K562 (cell line): ENCODE measurements around the gene LRRC71. TPM values are rescaled to one million over a fixed set of nuclear protein-coding genes. Genes with fewer than 3 reads are reported as not detected.

Experiments
- ATAC-seq: fragments of 200-7000 bp; cut with Tn5 transposase; 3 replicates; pipeline ENCODE4 v1.9.1; 2020; ENCODE audit warnings: moderate library complexity
- BruUV-seq: library from RNA; stranded (reverse); fragments of 400-500 nt; replicated peaks from 2 replicates; lab custom pipeline; 2021; lab: Mats Ljungman, UMichigan
- CTCF ChIA-PET: fragments of 300-600 bp; formaldehyde crosslinking; extraction: SDS; loops from one replicate; lab custom pipeline; 2021; ENCODE audit warnings: low intra/inter-chr PET ratio; lab: Yijun Ruan, JAX
- POLR2A ChIA-PET: fragments of 300-600, 350-650 bp; sonication (Branson Sonifier 250); formaldehyde crosslinking; extraction: SDS; loops from one replicate; lab custom pipeline; 2021; ENCODE audit warnings: antibody characterized with exemption, inconsistent platforms; lab: Yijun Ruan, JAX
- DNase-seq, 4 experiments: peaks; one replicate each; pipeline versions ENCODE4 v3.0.0 to v3.0.0-alpha.2; 2011 to 2018; ENCODE audit warnings: low spot score in 3 of 4, mixed read lengths in 3 of 4; ENCODE audit errors: extremely low read depth in 1 of 4
- FAIRE-seq: peaks from 2 replicates; lab custom pipeline; 2011; peaks lifted over from hg19 to GRCh38; lab: Jason Lieb, UNC
- H2AFZ ChIP-seq: 2 replicates; pipeline ENCODE4 v1.6.0; 2011; ENCODE audit warnings: low read depth, low read length, control low read depth, inconsistent platforms
- H3K27ac ChIP-seq: fragments of 200-600 bp; 3 replicates; pipeline ENCODE4 v1.8.0; 2011; ENCODE audit warnings: low read depth, mild to moderate bottlenecking, control low read depth, inconsistent platforms, low read length, moderate library complexity, mixed read lengths; ENCODE audit errors: extremely low read depth
- H3K27me3 ChIP-seq, 2 experiments: fragments of 300-600 bp in 1 of 2; 2 replicates in 1 of 2; 3 replicates in 1 of 2; pipeline versions ENCODE4 v1.6.0 to v1.8.0; 2011; ENCODE audit warnings: inconsistent platforms in 2 of 2, low read length in 2 of 2, mild to moderate bottlenecking in 1 of 2, mixed read lengths in 1 of 2, moderate library complexity in 1 of 2; ENCODE audit not compliant: control insufficient read depth in 2 of 2, insufficient read depth in 2 of 2
- H3K36me3 ChIP-seq: fragments of 300-600 bp; 3 replicates; pipeline ENCODE4 v1.8.0; 2011; ENCODE audit warnings: mild to moderate bottlenecking, low read length, inconsistent platforms; ENCODE audit not compliant: control insufficient read depth, insufficient read depth
- H3K4me1 ChIP-seq, 2 experiments: fragments of 200-600 bp in 1 of 2; replicated peaks in 1 of 2; 2 replicates in 1 of 2; 3 replicates in 1 of 2; pipeline versions ENCODE4 v1.5.1 to v1.8.0; 2011; ENCODE audit warnings: inconsistent platforms in 2 of 2, low read length in 2 of 2, mild to moderate bottlenecking in 1 of 2, mixed read lengths in 1 of 2, moderate library complexity in 1 of 2; ENCODE audit not compliant: control insufficient read depth in 2 of 2, insufficient read depth in 2 of 2
- H3K4me2 ChIP-seq: 2 replicates; pipeline ENCODE4 v1.6.1; 2011; ENCODE audit warnings: low read length, control low read depth, inconsistent platforms, mixed read lengths; ENCODE audit not compliant: insufficient read depth
- H3K4me3 ChIP-seq: fragments of 200-600 bp; sonication (generic), shearing (Covaris generic); 2 replicates; pipeline ENCODE4 v1.5.1; 2016; ENCODE audit warnings: control low read depth, inconsistent platforms
- H3K79me2 ChIP-seq: fragments of 200-600 bp; 3 replicates; pipeline ENCODE4 v1.8.0; 2011; ENCODE audit warnings: low read length, inconsistent platforms; ENCODE audit not compliant: control insufficient read depth, insufficient read depth
- H3K9ac ChIP-seq, 2 experiments: 2 replicates each; pipeline versions ENCODE4 v1.6.0 to v1.6.1; 2011; ENCODE audit warnings: low read depth in 2 of 2, low read length in 2 of 2, control low read depth in 1 of 2, inconsistent platforms in 1 of 2, mild to moderate bottlenecking in 1 of 2, mixed read lengths in 1 of 2; ENCODE audit not compliant: insufficient read depth in 1 of 2
- H3K9me1 ChIP-seq: one replicate; pipeline ENCODE4 v1.6.0; 2011; ENCODE audit warnings: inconsistent platforms, mild to moderate bottlenecking, low read length, moderate library complexity; ENCODE audit not compliant: control insufficient read depth, insufficient read depth
- H3K9me3 ChIP-seq: replicated peaks from 2 replicates; pipeline ENCODE4 v1.5.1; 2011; ENCODE audit warnings: low read depth, low read length, inconsistent platforms; ENCODE audit not compliant: control insufficient read depth, insufficient read depth
- H4K20me1 ChIP-seq: replicated peaks from 2 replicates; pipeline ENCODE4 v1.6.1; 2011; ENCODE audit warnings: low read length, inconsistent platforms, mixed read lengths; ENCODE audit not compliant: control insufficient read depth, insufficient read depth
- ATF7 ChIP-seq: fragments of 450-650 bp; IDR thresholded peaks from 2 replicates; pipeline ENCODE4 v1.7.1; 2014; ENCODE audit warnings: mild to moderate bottlenecking, moderate library complexity
- FUS ChIP-seq: fragments of 200-400 bp; formaldehyde crosslinking; optimal IDR thresholded peaks from 2 replicates; pipeline ENCODE3; 2017; ENCODE audit warnings: low read depth, low read length
- ID3 ChIP-seq, 2 experiments: fragments of 250-450 bp in 1 of 2; fragments of 450-650 bp in 1 of 2; sonication (Bioruptor Pico) in 1 of 2; IDR thresholded peaks; 2 replicates each; pipeline versions ENCODE4 v1.6.1 to v1.8.0; 2016 to 2021; ENCODE audit warnings: mild to moderate bottlenecking in 2 of 2, moderate library complexity in 2 of 2, missing compliant biosample characterization in 1 of 2, missing genetic modification characterization in 1 of 2
- KDM1A ChIP-seq, 2 experiments: fragments of 450-650 bp; IDR thresholded peaks; 2 replicates each; pipeline ENCODE4 v1.6.1; 2016; ENCODE audit warnings: mild to moderate bottlenecking in 2 of 2
- NCOR1 ChIP-seq: fragments of 450-650 bp; IDR thresholded peaks from 2 replicates; pipeline ENCODE4 v1.6.1; 2016; ENCODE audit warnings: mild to moderate bottlenecking, moderate library complexity
- POLR2G ChIP-seq: fragments of 200-400 bp; formaldehyde crosslinking; IDR thresholded peaks from 2 replicates; pipeline ENCODE4 v1.6.1; 2017; ENCODE audit warnings: low read depth, mild to moderate bottlenecking, antibody characterized with exemption, low read length, moderate library complexity
- STAT5A ChIP-seq: IDR thresholded peaks from 2 replicates; pipeline ENCODE4 v1.6.1; 2012; ENCODE audit warnings: low read length, inconsistent platforms, borderline replicate concordance
- TCF3 ChIP-seq: sonication (generic); formaldehyde crosslinking; IDR thresholded peaks from 2 replicates; pipeline ENCODE4 v1.4.0; 2020; ENCODE audit warnings: mild to moderate bottlenecking, missing genetic modification reagents
- TOE1 ChIP-seq, 2 experiments: fragments of 450-650 bp in 1 of 2; sonication (generic) in 1 of 2; formaldehyde crosslinking in 1 of 2; IDR thresholded peaks; 2 replicates each; pipeline versions ENCODE4 v1.7.1 to v1.8.0; 2016 to 2022; ENCODE audit warnings: borderline replicate concordance in 2 of 2, mild to moderate bottlenecking in 2 of 2, antibody characterized with exemption in 1 of 2, inconsistent platforms in 1 of 2, low read depth in 1 of 2, missing genetic modification reagents in 1 of 2, moderate library complexity in 1 of 2
- ZNF449 ChIP-seq: fragments of 250-450 bp; sonication (Bioruptor Pico); IDR thresholded peaks from 2 replicates; pipeline ENCODE4 v1.8.0; 2022; ENCODE audit warnings: moderate library complexity, mild to moderate bottlenecking, inconsistent platforms
- WGBS: fragments of 100-300 bp; shearing (Covaris generic); methylation state at CpG from one replicate; pipeline ENCODE4 v1.1.6; 2016; ENCODE audit warnings: low coverage, mixed read lengths; ENCODE audit not compliant: insufficient coverage; ENCODE audit errors: missing lambda C conversion rate; 5-methylcytosine and 5-hydroxymethylcytosine counted together
- in situ Hi-C: fragments of 300-500 bp; cut with MboI; formaldehyde crosslinking; loops from 4 replicates; pipeline ENCODE4 v1.15.0; 2018; ENCODE audit warnings: inconsistent platforms, mixed read lengths
- intact Hi-C: fragments of 100-400 bp; cut with micrococcal nuclease; formaldehyde crosslinking; loops from 2 replicates; pipeline ENCODE4 v1.14.2; 2022
- polyA plus RNA-seq, 8 experiments: library from polyadenylated mRNA; depleted of rRNA in 4 of 8; stranded (reverse) in 5 of 8; unstranded in 3 of 8; fragments of >200 nt; fragmentation: Nextera tagmentation in 2 of 8; fragmentation: Illumina TruSeq in 1 of 8; extraction: Ambion mirVana in 2 of 8; extraction: Trizol in 1 of 8; gene quantifications; 2 replicates each; pipeline versions ENCODE4 v1.2.1 to v1.2.3, GENCODE V29; 2011 to 2014; ENCODE audit warnings: inconsistent platforms in 1 of 8, missing spikeins in 1 of 8
- total RNA-seq, 7 experiments: library from RNA; depleted of rRNA in 6 of 7; stranded (reverse); fragments of >200 nt in 6 of 7; fragmentation: Illumina TruSeq in 2 of 7; extraction: Trizol in 2 of 7; gene quantifications; 2 replicates each; pipeline versions ENCODE4 v1.2.1 to v1.2.3, GENCODE V29; 2011 to 2021; ENCODE audit warnings: low replicate concordance in 1 of 7

LRRC71 gene
- total and polyA plus RNA-seq, 9 of the 15 experiments (the other 6 are each of a cell fraction or from before 2014, with no cell fraction given) = 0.06 to 1.2 (median 0.51) TPM; not detected in 1

- Histone ChIP-seq H3K27ac (peak overlapping the region; percentile 63), H2AFZ (peak overlapping the region; percentile 95), H3K4me2 (peak overlapping the region; percentile 62), H3K9ac (peak overlapping the region; percentile 43 to 88), H3K79me2 (no peaks in the 10 kb centered on the region), H3K27me3 (no peaks in the 10 kb centered on the region), H4K20me1 (no peaks in the 10 kb centered on the region), H3K4me1 (peaks cover 36 to 58% of the 10 kb centered on the region in 2 experiments), H3K9me3 (no peaks in the 10 kb centered on the region), H3K36me3 (no peaks in the 10 kb centered on the region), H3K4me3 (no peak overlapping the region), H3K9me1 (no peaks in the 10 kb centered on the region)
- ChIA-PET CTCF (interaction anchor here (1.0 to 1.7 kb wide), 2 partner anchors 16 to 25 kb away, joined by 4 to 5 read pairs; partner anchors contain the start of gene LRRC71), POLR2A (interaction anchor here (0.6 to 1.5 kb wide), 10 partner anchors 9 to 235 kb away, joined by 3 to 7 read pairs (median 4); no protein-coding TSS in a partner anchor)
- intact Hi-C loops = no loop called here
- 10% methylated on average over 10 of the region's 12 CpGs for WGBS
- FAIRE-seq = peak; percentile 88
- DNase-seq = peak; percentile 82 to 91 (median 88)
- in situ Hi-C loops = loop anchor here (5.0 kb wide), 1 partner anchor 32 kb away; no protein-coding TSS in a partner anchor
- ATAC-seq = peak; percentile 74
- BruUV-seq = no TSS peak
- peak; percentile 26; the same call in 1 of the 2 replicates for TF ChIP-seq ATF7
- no peak for TF ChIP-seq TOE1 (IDR thresholded peaks at IDR 0.05; ENCODE audit: borderline replicate concordance)
- TF ChIP-seq TOE1 (CRISPR knock-in tag; IDR thresholded peaks at IDR 0.05; ENCODE audit: borderline replicate concordance, low read depth) = no peak
- peak in 1 of 2 experiments; percentile 50; a peak in 2 of 4 replicates for TF ChIP-seq KDM1A (IDR thresholded peaks at IDR 0.05)
- no peak for TF ChIP-seq ID3 (CRISPR knock-in tag; IDR thresholded peaks at IDR 0.05)
- TF ChIP-seq ID3 (tag; IDR thresholded peaks at IDR 0.05) = peak; percentile 69
- peak; percentile 50; the same call in 1 of the 2 replicates for TF ChIP-seq POLR2G
- TF ChIP-seq STAT5A = 0 out of 2 replicates have a peak, but pooled peaks have one; percentile 16
- TF ChIP-seq FUS = no peak
- peak; percentile 89 for TF ChIP-seq TCF3 (CRISPR knock-in tag)
- peak; percentile 88 for TF ChIP-seq NCOR1
- TF ChIP-seq ZNF449 (CRISPR knock-in tag) = peak; percentile 55; the same call in 1 of the 2 replicates
These were observed 25.5 kb upstream of the LRRC71 start for GRCh38 chr1:156894711-156895454.
